Testis (tissue), 3 donors: ENCODE measurements around the gene CEBPE. TPM values are rescaled to one million over a fixed set of nuclear protein-coding genes. Genes with fewer than 3 reads are reported as not detected.
A peak's percentile ranks its signal among the peaks of the same experiment; 100 is the strongest.

Experiments used
- DNase-seq: peaks from one replicate; pipeline ENCODE4 v3.0.0-alpha.2; 2019
- H3K27ac ChIP-seq, 2 donors: fragments of 200-600 bp; sonication (generic); one replicate each; pipeline ENCODE4 v1.5.1; 2019
- H3K27me3 ChIP-seq: fragments of 200-600 bp; sonication (generic); one replicate; pipeline ENCODE4 v1.5.1; 2019
- H3K36me3 ChIP-seq: fragments of 200-600 bp; sonication (generic); one replicate; pipeline ENCODE4 v1.5.1; 2017; ENCODE audit warnings: low read depth; ENCODE audit errors: missing control alignments
- H3K4me1 ChIP-seq: fragments of 200-600 bp; sonication (generic); one replicate; pipeline ENCODE4 v1.5.1; 2019
- H3K4me3 ChIP-seq, 2 donors: fragments of 200-600 bp; sonication (generic); one replicate each; pipeline ENCODE4 v1.5.1; 2017 to 2019
- H3K9me3 ChIP-seq: fragments of 200-600 bp; sonication (generic); one replicate; pipeline ENCODE4 v1.5.1; 2017
- POLR2A ChIP-seq: fragments of 450-650 bp; IDR thresholded peaks from one replicate; pipeline ENCODE4 v1.6.1; 2017; ENCODE audit warnings: antibody characterized with exemption, mild to moderate bottlenecking, moderate library complexity
- WGBS, 2 donors: methylation state at CpG; one replicate each; pipeline ENCODE4 v1.1.5; 2018; 5-methylcytosine and 5-hydroxymethylcytosine counted together
- intact Hi-C: fragments of 100-400 bp; cut with DNase I; formaldehyde crosslinking; loops from one replicate; pipeline ENCODE4 v1.15.1; 2023; ENCODE audit warnings: low total_unique reads
- polyA plus RNA-seq: library from polyadenylated mRNA; stranded (reverse); fragments of 350-450 nt; fragmentation: Illumina TruSeq; extraction: RNeasy Lipid Tissue Mini Kit (QIAGEN cat#74804); gene quantifications from one replicate; pipeline ENCODE4 v1.2.3, GENCODE V29; 2014; ENCODE audit warnings: low read depth, low replicate concordance; ENCODE audit not compliant: insufficient read depth
- total RNA-seq, 2 donors: library from RNA; depleted of rRNA; stranded (reverse); fragments of >200 nt; gene quantifications; one replicate each; pipeline ENCODE4 v1.2.3, GENCODE V29; 2016
- TF ChIP-seq, protein P1 (sequence below), 3 experiments: fragments of 450-650 bp in 2 of 3; fragments of 200-600 bp in 1 of 3; sonication (generic) in 1 of 3; IDR thresholded peaks; one replicate each; pipeline ENCODE4 v1.5.1; 2016 to 2019; ENCODE audit warnings: antibody characterized with exemption in 3 of 3, mild to moderate bottlenecking in 2 of 3, moderate library complexity in 1 of 3

CEBPE gene
- total and polyA plus RNA-seq, 3 donors from 2014 or later, result 0.19 to 0.24 TPM; not detected in 1

DNA sequence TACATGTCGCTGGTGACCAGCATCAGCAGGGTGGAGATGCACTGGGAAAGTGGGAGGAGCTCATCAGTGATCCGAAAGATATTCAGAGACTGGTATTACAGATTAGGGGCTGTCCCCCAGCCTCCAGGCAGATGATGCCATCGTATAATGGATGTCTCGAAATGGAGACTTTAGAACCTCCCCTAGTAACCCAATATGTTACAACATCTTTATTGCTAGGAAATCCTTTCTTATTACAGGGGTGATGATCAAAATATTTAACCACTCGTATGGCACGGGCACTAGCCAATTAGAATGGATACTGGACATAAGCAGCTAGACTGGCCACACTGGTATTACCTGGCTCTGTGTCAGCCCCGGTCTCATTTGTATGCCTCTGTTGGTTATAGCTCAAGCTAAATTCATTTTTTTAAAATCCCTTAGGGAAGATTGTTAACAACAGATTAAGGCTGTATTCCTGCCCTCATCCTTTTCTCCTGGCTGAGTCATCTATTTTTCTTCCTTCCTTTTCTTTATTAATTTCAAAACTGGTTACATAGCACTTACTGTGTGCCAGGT is 10.8 kb upstream of the CEBPE start:
- DNase-seq, result no peak
- H3K9me3 ChIP-seq, result no peaks in the 10 kb centered on the region
- no peak overlapping the region for H3K27ac ChIP-seq
- no peak overlapping the region for H3K4me3 ChIP-seq
- intact Hi-C loops, result no loop called here
- peaks cover 9% of the 10 kb centered on the region for H3K4me1 ChIP-seq
- TF ChIP-seq POLR2A, result no peak
- TF ChIP-seq, protein P1, sequence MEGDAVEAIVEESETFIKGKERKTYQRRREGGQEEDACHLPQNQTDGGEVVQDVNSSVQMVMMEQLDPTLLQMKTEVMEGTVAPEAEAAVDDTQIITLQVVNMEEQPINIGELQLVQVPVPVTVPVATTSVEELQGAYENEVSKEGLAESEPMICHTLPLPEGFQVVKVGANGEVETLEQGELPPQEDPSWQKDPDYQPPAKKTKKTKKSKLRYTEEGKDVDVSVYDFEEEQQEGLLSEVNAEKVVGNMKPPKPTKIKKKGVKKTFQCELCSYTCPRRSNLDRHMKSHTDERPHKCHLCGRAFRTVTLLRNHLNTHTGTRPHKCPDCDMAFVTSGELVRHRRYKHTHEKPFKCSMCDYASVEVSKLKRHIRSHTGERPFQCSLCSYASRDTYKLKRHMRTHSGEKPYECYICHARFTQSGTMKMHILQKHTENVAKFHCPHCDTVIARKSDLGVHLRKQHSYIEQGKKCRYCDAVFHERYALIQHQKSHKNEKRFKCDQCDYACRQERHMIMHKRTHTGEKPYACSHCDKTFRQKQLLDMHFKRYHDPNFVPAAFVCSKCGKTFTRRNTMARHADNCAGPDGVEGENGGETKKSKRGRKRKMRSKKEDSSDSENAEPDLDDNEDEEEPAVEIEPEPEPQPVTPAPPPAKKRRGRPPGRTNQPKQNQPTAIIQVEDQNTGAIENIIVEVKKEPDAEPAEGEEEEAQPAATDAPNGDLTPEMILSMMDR (IDR thresholded peaks at IDR 0.05), result no peak
- H3K36me3 ChIP-seq, result no peaks in the 10 kb centered on the region
- no peaks in the 10 kb centered on the region for H3K27me3 ChIP-seq
- WGBS, 2 donors, result 88 to 91% methylated on average over 7 of the region's 7 CpGs

DNA sequence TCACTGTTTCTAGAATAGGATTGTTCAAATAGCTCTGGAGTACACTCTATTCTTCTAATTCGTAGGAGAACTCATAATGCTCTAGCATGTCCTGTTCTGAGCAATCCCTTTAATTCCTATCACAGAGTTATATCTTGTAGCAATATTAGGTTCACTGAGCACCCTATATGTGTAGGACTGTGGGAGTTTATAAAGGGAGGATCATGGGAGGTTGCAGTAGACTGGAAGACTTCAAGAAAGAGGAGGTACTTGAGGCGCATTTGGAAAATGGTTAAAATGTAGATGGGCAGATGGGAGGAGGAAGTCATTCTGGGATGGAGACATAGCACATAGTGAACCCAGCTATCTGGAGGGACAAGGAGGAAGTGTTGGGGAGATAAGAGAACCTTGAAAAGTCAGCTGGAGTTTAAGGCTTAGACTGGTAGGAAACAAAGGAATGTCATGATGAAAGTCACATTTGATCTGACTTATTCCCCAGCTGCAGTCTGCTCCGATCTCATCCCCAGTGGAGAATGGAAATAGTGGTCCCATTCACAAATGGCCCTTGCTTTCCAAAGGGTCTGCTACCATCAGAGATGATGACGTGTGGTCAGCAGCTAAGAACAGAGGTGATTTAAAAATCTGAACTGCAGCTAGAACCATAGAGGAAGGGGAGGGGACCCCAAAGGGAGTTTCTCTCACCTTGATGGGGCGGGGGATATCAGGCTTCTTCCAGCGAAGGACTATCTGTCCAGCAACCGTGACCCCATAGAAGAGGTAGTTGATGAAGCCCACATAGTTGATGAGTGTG is 10.1 kb upstream of the CEBPE start:
- peaks cover 9% of the 10 kb centered on the region for H3K4me1 ChIP-seq
- no peaks in the 10 kb centered on the region for H3K9me3 ChIP-seq
- intact Hi-C loops, result no loop called here
- 71 to 86% methylated on average over 7 of the region's 7 CpGs for WGBS, 2 donors
- no peak overlapping the region for H3K4me3 ChIP-seq
- H3K27me3 ChIP-seq, result no peaks in the 10 kb centered on the region
- TF ChIP-seq, protein P1 (IDR thresholded peaks at IDR 0.05), result no peak
- no peak for TF ChIP-seq POLR2A
- H3K36me3 ChIP-seq, result no peaks in the 10 kb centered on the region
- H3K27ac ChIP-seq, result peak overlapping the region in 1 of 2 donors; percentile 14
- no peak for DNase-seq

DNA sequence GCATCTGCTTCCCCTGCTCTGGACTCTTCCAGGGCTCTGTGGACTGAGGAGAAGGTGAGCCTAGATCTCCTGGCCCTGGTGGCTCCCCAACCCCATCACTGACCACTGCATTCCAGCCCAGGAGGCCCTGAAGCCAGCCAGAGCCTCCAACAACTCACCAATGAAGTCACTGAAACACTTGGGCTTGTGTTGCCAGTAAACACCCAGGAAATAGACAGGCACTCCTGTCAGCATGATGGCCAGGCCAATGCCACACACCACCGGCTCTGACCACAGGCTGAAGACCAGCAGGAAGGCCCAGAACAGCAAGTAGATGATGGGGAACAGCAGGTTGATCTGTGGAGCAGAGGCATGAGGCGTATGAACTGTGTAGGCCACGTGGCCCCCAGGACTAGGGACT is 8.8 kb upstream of the CEBPE start:
- 91 to 98% methylated on average over 3 of the region's 3 CpGs for WGBS, 2 donors
- DNase-seq, result no peak
- H3K4me3 ChIP-seq, result no peak overlapping the region
- H3K9me3 ChIP-seq, result no peaks in the 10 kb centered on the region
- intact Hi-C loops, result no loop called here
- H3K27me3 ChIP-seq, result no peaks in the 10 kb centered on the region
- peaks cover 16% of the 10 kb centered on the region for H3K4me1 ChIP-seq
- no peaks in the 10 kb centered on the region for H3K36me3 ChIP-seq
- peak overlapping the region in 1 of 2 donors; percentile 19 for H3K27ac ChIP-seq
- TF ChIP-seq, protein P1 (IDR thresholded peaks at IDR 0.05), result no peak
- TF ChIP-seq POLR2A, result no peak

DNA sequence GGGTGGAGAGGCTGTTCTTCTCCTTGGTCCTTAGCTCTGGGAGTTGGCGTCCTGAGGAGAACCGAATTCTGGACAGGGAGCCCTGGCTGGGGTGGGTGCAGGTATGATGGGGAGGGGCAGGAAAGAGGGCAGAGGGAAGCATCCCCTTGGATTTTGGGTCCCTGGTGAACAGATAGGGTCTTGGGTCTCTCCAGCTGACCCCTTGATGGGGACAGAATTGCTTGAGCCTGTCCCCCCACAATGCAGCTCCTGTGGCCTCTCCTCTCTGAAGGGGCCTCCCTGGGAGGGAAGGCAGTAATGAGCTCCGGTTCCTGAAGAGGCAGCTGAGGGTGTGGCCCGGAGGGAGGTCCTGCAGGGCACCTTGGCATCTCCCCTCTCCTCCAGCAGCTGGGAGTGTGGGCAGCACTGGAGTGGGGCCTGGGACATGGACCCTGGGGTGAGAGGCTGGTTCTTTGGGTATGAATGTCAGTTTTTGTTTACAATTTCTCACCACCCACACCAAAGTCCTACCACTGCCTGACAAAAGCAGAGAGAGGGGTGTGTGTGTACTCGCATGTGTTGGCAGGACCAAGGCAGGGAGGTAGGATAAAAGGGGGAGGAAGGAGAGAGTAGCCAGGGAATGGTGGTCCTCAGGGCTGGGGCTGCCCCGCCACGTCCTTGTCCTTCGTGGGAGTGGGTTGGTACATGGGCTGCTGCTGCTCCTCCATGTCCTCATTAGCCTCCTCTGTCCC is 7.7 kb upstream of the CEBPE start:
- 74 to 84% methylated on average over 8 of the region's 8 CpGs for WGBS, 2 donors
- Histone ChIP-seq H3K9me3 (no peaks in the 10 kb centered on the region), H3K4me3 (no peak overlapping the region), H3K27me3 (no peaks in the 10 kb centered on the region), H3K36me3 (no peaks in the 10 kb centered on the region), H3K27ac (no peak overlapping the region), H3K4me1 (peaks cover 17% of the 10 kb centered on the region)
- no peak for DNase-seq
- TF ChIP-seq POLR2A, result no peak
- TF ChIP-seq, protein P1 (IDR thresholded peaks at IDR 0.05), result no peak
- intact Hi-C loops, result no loop called here
